Upper lobe of left lung (tissue), 6 donors: ENCODE data around the gene D2HGDH. TPM values are rescaled to one million over a fixed set of nuclear protein-coding genes. Genes with fewer than 3 reads are reported as not detected.

Experiments
- ATAC-seq, 2 donors: fragments of 200-7000 bp; cut with Tn5 transposase; one replicate each; pipeline ENCODE4 v1.9.1; 2022; ENCODE audit warnings: mild to moderate bottlenecking in 2 of 2, moderate library complexity in 2 of 2; ENCODE audit not compliant: low FRiP score in 2 of 2
- DNase-seq, 2 donors: peaks; one replicate each; pipeline ENCODE4 v3.0.0-alpha.2; 2019 to 2020
- H3K27ac ChIP-seq, 4 donors: fragments of 200-600 bp; sonication (generic); one replicate each; pipeline ENCODE4 v1.5.1; 2016 to 2019
- H3K27me3 ChIP-seq, 4 donors: fragments of 200-600 bp; sonication (generic); one replicate each; pipeline ENCODE4 v1.5.1; 2017 to 2019
- H3K36me3 ChIP-seq, 4 donors: fragments of 200-600 bp; sonication (generic); one replicate each; pipeline ENCODE4 v1.5.1; 2016 to 2019
- H3K4me1 ChIP-seq, 4 donors: fragments of 200-600 bp; sonication (generic); one replicate each; pipeline ENCODE4 v1.5.1; 2018 to 2019
- H3K4me3 ChIP-seq, 4 donors: fragments of 200-600 bp; sonication (generic); one replicate each; pipeline ENCODE4 v1.5.1; 2017 to 2019; ENCODE audit warnings: mild to moderate bottlenecking in 2 of 4, moderate library complexity in 1 of 4
- H3K9me3 ChIP-seq, 4 donors: fragments of 200-600 bp; sonication (generic); one replicate each; pipeline ENCODE4 v1.5.1; 2018 to 2019
- EP300 ChIP-seq, 4 donors: sonication (generic); formaldehyde crosslinking; IDR thresholded peaks; one replicate each; pipeline ENCODE4 v1.5.1; 2017; ENCODE audit warnings: antibody characterized with exemption in 4 of 4, control low read depth in 2 of 4
- POLR2A ChIP-seq, 4 donors: fragments of 450-650 bp; IDR thresholded peaks; one replicate each; pipeline ENCODE4 v1.5.1; 2016 to 2017; ENCODE audit warnings: antibody characterized with exemption in 4 of 4, mild to moderate bottlenecking in 2 of 4
- POLR2AphosphoS5 ChIP-seq, 2 donors: sonication (generic); formaldehyde crosslinking; IDR thresholded peaks; one replicate each; pipeline ENCODE4 v1.5.1; 2017; ENCODE audit warnings: antibody characterized with exemption in 2 of 2
- WGBS, 2 donors: methylation state at CpG; one replicate each; pipeline ENCODE4 v1.1.5; 2017 to 2018; 5-methylcytosine and 5-hydroxymethylcytosine counted together
- total RNA-seq, 6 donors: library from RNA; depleted of rRNA in 4 of 6; stranded (reverse); fragments of >200 nt in 4 of 6; gene quantifications; one replicate each; pipeline versions ENCODE4 v1.1.0 to v1.2.1, GENCODE V29; 2016 to 2021
- TF ChIP-seq, protein P1 (sequence below), 6 experiments: fragments of 450-650 bp in 4 of 6; fragments of 200-600 bp in 2 of 6; sonication (generic) in 2 of 6; IDR thresholded peaks; one replicate each; pipeline ENCODE4 v1.5.1; 2016 to 2019; ENCODE audit warnings: antibody characterized with exemption in 6 of 6
- donor health status: DM: no; HTN: no; CAD: no; lungs with moderate emphysema.
- donor health status: DM: no; HTN: yes; CAD: no; lungs with severe emphysema.

Gene D2HGDH
- total RNA-seq, 6 donors from 2014 or later = 12.5 to 155 (median 35.8) TPM

DNA sequence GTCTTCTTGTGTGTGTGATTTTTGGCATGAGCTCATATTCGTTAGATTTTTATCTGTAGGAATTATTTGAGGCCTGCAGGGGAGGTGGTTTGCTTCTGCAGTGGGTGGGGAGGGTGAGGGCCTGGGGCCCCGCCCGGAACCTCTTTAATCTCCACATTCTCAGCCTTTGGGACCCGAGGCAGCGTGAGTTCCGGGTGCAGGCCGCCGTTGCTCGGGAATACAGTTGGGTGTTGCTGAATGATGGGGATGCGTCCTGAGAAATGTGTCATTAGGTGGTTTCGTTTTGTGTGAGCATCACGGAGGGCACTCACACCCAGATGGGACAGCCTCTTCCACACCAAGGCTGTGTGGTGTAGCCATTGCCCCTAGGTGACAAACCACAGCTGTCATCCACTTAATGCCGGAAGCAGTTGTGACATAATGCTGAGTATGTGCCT is 28.5 kb downstream of the D2HGDH start:
- no peak overlapping the region for H3K4me3 ChIP-seq
- peak; percentile 28 to 52 for DNase-seq
- TF ChIP-seq, protein P1, sequence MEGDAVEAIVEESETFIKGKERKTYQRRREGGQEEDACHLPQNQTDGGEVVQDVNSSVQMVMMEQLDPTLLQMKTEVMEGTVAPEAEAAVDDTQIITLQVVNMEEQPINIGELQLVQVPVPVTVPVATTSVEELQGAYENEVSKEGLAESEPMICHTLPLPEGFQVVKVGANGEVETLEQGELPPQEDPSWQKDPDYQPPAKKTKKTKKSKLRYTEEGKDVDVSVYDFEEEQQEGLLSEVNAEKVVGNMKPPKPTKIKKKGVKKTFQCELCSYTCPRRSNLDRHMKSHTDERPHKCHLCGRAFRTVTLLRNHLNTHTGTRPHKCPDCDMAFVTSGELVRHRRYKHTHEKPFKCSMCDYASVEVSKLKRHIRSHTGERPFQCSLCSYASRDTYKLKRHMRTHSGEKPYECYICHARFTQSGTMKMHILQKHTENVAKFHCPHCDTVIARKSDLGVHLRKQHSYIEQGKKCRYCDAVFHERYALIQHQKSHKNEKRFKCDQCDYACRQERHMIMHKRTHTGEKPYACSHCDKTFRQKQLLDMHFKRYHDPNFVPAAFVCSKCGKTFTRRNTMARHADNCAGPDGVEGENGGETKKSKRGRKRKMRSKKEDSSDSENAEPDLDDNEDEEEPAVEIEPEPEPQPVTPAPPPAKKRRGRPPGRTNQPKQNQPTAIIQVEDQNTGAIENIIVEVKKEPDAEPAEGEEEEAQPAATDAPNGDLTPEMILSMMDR (IDR thresholded peaks at IDR 0.05) = no peak
- TF ChIP-seq POLR2AphosphoS5 (IDR thresholded peaks at IDR 0.05) (no peak), POLR2A (IDR thresholded peaks at IDR 0.05) (no peak)
- H3K9me3 ChIP-seq = peaks cover 0 to 5% (median 2%) of the 10 kb centered on the region in 4 donors
- peak overlapping the region in 1 of 4 donors; percentile 16 for H3K27ac ChIP-seq
- no peaks in the 10 kb centered on the region for H3K4me1 ChIP-seq
- WGBS, 2 donors = 67 to 87% methylated on average over 10 to 13 of the region's 13 CpGs
- peak; percentile 58 to 71 for ATAC-seq
- no peaks in the 10 kb centered on the region for H3K27me3 ChIP-seq
- H3K36me3 ChIP-seq = peaks cover 0 to 28% (median 6%) of the 10 kb centered on the region in 4 donors

DNA sequence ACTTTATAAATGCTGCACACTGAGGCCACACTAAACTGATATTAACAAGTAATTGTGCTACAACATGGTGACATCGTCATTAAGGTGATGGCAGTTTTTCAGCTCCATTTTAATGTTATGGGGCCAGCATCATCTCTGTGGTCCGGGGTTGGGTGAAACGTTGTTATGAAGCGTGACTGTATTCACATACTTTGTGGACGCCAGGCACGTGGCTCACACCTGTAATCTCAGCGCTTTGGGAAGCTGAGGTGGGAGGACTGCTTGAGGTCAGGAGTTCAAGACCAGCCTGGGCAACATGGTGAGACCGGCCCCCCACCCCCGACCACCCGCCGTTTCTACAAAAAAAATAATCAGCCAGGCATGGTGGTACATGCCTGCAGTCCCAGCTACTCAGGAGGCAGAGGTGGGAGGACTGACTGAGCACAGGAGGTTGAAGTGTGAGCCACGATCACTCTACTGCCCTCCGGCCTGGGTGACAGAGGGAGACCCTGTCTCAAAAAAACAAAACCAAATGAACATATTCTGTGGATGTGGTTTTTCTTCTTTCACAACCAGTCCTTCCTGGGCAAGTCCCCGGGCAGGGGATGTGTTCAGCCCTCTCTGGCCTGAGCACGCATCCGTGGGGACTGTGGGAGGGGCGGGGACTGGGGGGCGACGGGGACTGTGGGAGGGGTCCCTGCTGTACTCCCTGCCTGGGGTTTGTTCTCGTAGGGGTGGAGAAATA is 29.3 kb downstream of the D2HGDH start:
- TF ChIP-seq, protein P1 (IDR thresholded peaks at IDR 0.05) = no peak
- TF ChIP-seq POLR2AphosphoS5 (IDR thresholded peaks at IDR 0.05) = no peak
- no peak for TF ChIP-seq POLR2A (IDR thresholded peaks at IDR 0.05)
- no peak for TF ChIP-seq EP300 (IDR thresholded peaks at IDR 0.05)
- Histone ChIP-seq H3K27me3 (no peaks in the 10 kb centered on the region), H3K4me3 (no peak overlapping the region), H3K4me1 (no peaks in the 10 kb centered on the region), H3K36me3 (peaks cover 0 to 25% (median 8%) of the 10 kb centered on the region in 4 donors), H3K9me3 (peaks cover 0 to 5% (median 2%) of the 10 kb centered on the region in 4 donors), H3K27ac (peak overlapping the region in 1 of 4 donors; percentile 14)
- peak; percentile 17 to 39 for DNase-seq
- WGBS, 2 donors = 66 to 74% methylated on average over 13 to 20 of the region's 20 CpGs
- no peak for ATAC-seq

DNA sequence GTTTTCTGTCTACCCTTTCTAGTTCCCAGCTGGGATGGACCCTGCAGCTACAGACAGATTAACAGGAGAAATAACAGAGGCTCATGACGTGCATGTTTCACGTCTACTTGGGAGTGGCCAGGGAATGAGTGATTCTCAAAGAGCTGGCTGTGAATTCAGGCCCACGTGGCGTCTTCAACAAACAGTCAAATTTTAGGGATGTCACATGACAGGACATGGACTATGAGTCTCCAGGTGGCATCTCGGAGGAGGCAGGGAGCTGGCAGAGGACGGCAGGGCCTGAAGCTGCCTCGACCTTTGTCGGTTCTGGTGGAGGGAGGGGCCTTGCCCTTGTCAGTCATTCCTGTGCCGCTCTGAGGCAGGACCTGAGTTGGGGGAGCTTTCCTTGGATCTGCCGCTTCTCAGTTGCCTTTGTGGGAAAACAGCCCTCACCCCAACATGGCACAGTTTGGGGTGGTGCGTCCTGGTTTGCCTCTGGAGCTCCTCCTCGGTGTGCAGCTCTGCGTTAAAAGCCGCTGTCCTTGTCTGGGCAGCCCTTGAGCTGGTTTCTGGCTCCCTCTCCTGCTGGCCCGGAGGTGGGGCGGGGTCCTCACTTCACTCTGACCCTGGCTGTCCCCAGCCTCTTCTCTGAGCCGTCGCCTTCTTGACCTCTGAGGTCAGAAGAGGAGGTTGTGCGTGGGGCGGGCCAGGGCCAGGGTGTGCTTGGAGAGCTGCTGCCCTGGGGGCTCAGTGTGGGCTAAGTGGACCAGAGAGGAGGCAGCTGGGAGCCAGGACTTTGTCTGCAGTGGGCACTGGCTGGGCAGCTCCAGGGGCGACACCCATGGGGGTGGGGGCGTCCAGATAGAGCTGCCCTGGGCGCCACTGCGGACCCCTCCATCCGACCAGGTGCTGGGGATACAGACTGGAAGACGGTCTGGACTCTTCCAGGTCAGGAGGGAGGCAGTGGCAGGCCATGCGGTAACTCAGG is 30.1 kb downstream of the D2HGDH start:
- Histone ChIP-seq H3K27me3 (no peaks in the 10 kb centered on the region), H3K9me3 (peaks cover 0 to 5% (median 2%) of the 10 kb centered on the region in 4 donors), H3K36me3 (peaks cover 0 to 18% (median 7%) of the 10 kb centered on the region in 4 donors), H3K27ac (no peak overlapping the region), H3K4me3 (no peak overlapping the region), H3K4me1 (no peaks in the 10 kb centered on the region)
- WGBS, 2 donors = 86 to 87% methylated on average over 20 to 26 of the region's 27 CpGs
- TF ChIP-seq POLR2AphosphoS5 (IDR thresholded peaks at IDR 0.05) (no peak), EP300 (IDR thresholded peaks at IDR 0.05) (no peak), POLR2A (IDR thresholded peaks at IDR 0.05) (no peak)
- TF ChIP-seq, protein P1 (IDR thresholded peaks at IDR 0.05) = no peak
- ATAC-seq (peak in 1 of 2 donors; percentile 22), DNase-seq (peak; percentile 18 to 64)

- H3K36me3 ChIP-seq = peaks cover 0 to 10% (median 7%) of the 10 kb centered on the region in 4 donors
- peaks cover 7 to 14% (median 9%) of the 10 kb centered on the region in 4 donors for H3K4me1 ChIP-seq
- TF ChIP-seq EP300 (IDR thresholded peaks at IDR 0.05) = no peak
- WGBS, 2 donors = 93 to 94% methylated on average over 22 to 30 of the region's 37 CpGs
- H3K4me3 ChIP-seq = no peak overlapping the region
- no peaks in the 10 kb centered on the region for H3K27me3 ChIP-seq
- peak in 1 of 2 donors; percentile 80 for DNase-seq
- H3K9me3 ChIP-seq = no peaks in the 10 kb centered on the region
- H3K27ac ChIP-seq = no peak overlapping the region
- no peak for ATAC-seq
Observed at GRCh38 chr2:241767464-241768250, 33.2 kb downstream of the D2HGDH start.
